SK-N-SH (cell line): Measurements from ENCODE around the gene DVL2. TPM values are rescaled to one million over a fixed set of nuclear protein-coding genes. Genes with fewer than 3 reads are reported as not detected.
A peak's percentile ranks its signal among the peaks of the same experiment; 100 is the strongest.

Experiments
- CTCF ChIA-PET: fragments of 300-600, 350-600 bp; formaldehyde crosslinking; extraction: SDS; loops from one replicate; lab custom pipeline; 2021; lab: Yijun Ruan, JAX
- POLR2A ChIA-PET: fragments of 350-600 bp; sonication (Branson Sonifier 250); formaldehyde crosslinking; extraction: SDS; loops from one replicate; lab custom pipeline; 2020; ENCODE audit warnings: antibody characterized with exemption, inconsistent platforms; lab: Yijun Ruan, JAX
- DNase-seq: peaks from one replicate; pipeline ENCODE4 v3.0.0; 2012
- H2AFZ ChIP-seq: fragments of 200-600 bp; sonication (generic); 2 replicates; pipeline ENCODE4 v1.8.1; 2016; ENCODE audit warnings: antibody characterized with exemption, mild to moderate bottlenecking, low read depth
- H3F3A ChIP-seq: fragments of 200-600 bp; sonication (generic); replicated peaks from 2 replicates; pipeline ENCODE3; 2016; ENCODE audit warnings: antibody characterized with exemption, mild to moderate bottlenecking; ENCODE audit not compliant: insufficient read depth
- H3K27ac ChIP-seq, 2 experiments: fragments of 200-500 bp in 1 of 2; fragments of 200-600 bp in 1 of 2; sonication (Bioruptor generic) in 1 of 2; sonication (generic), shearing (Covaris generic) in 1 of 2; 2 replicates each; pipeline versions ENCODE4 v1.5.1 to v1.6.1; 2014 to 2016; ENCODE audit warnings: low read depth in 2 of 2, inconsistent platforms in 1 of 2, low read length in 1 of 2, mild to moderate bottlenecking in 1 of 2, mixed read lengths in 1 of 2
- H3K27me3 ChIP-seq: fragments of 200-600 bp; sonication (generic), shearing (Covaris generic); 2 replicates; pipeline ENCODE4 v1.6.1; 2016; ENCODE audit warnings: mixed run types; ENCODE audit not compliant: insufficient read depth
- H3K36me3 ChIP-seq, 2 experiments: fragments of 200-500 bp in 1 of 2; fragments of 200-600 bp in 1 of 2; sonication (Bioruptor generic) in 1 of 2; sonication (generic) in 1 of 2; replicated peaks in 1 of 2; 2 replicates each; pipeline versions ENCODE3 to v1.5.1; 2014 to 2016; ENCODE audit warnings: low read length in 1 of 2, mild to moderate bottlenecking in 1 of 2; ENCODE audit not compliant: insufficient read depth in 2 of 2, control insufficient read depth in 1 of 2
- H3K4me1 ChIP-seq, 2 experiments: fragments of 200-500 bp in 1 of 2; fragments of 200-600 bp in 1 of 2; sonication (Bioruptor generic) in 1 of 2; sonication (generic), shearing (Covaris generic) in 1 of 2; 2 replicates each; pipeline versions ENCODE4 v1.5.1 to v1.6.1; 2014 to 2016; ENCODE audit warnings: low read depth in 1 of 2, low read length in 1 of 2, mixed run types in 1 of 2; ENCODE audit not compliant: insufficient read depth in 2 of 2, control insufficient read depth in 1 of 2
- H3K4me2 ChIP-seq: fragments of 200-600 bp; sonication (generic), shearing (Covaris generic); 2 replicates; pipeline ENCODE4 v1.6.1; 2017; ENCODE audit warnings: mixed run types
- H3K4me3 ChIP-seq, 2 experiments: fragments of 200-500 bp in 1 of 2; fragments of 200-600 bp in 1 of 2; sonication (Bioruptor generic) in 1 of 2; sonication (generic), shearing (Covaris generic) in 1 of 2; 2 replicates each; pipeline versions ENCODE4 v1.5.1 to v1.8.1; 2014 to 2016; ENCODE audit warnings: low read depth in 2 of 2, inconsistent platforms in 1 of 2, low read length in 1 of 2, mild to moderate bottlenecking in 1 of 2, mixed read lengths in 1 of 2, moderate library complexity in 1 of 2
- H3K79me2 ChIP-seq: fragments of 200-600 bp; sonication (generic); 2 replicates; pipeline ENCODE4 v1.8.1; 2017; ENCODE audit warnings: mild to moderate bottlenecking; ENCODE audit not compliant: insufficient read depth
- H3K9ac ChIP-seq: fragments of 200-600 bp; sonication (generic); 2 replicates; pipeline ENCODE4 v1.6.1; 2017; ENCODE audit warnings: mixed run types
- H3K9me2 ChIP-seq: fragments of 200-600 bp; sonication (generic); 2 replicates; pipeline ENCODE4 v1.6.1; 2017; ENCODE audit warnings: mixed run types
- H3K9me3 ChIP-seq: fragments of 200-600 bp; sonication (generic); 2 replicates; pipeline ENCODE4 v1.6.1; 2017; ENCODE audit warnings: mixed run types, mild to moderate bottlenecking, moderate library complexity
- H4K20me1 ChIP-seq: fragments of 200-600 bp; sonication (generic); 2 replicates; pipeline ENCODE4 v1.6.1; 2017; ENCODE audit warnings: mild to moderate bottlenecking, mixed run types; ENCODE audit not compliant: insufficient read depth
- FOSL2 ChIP-seq: IDR thresholded peaks from 2 replicates; pipeline ENCODE4 v1.4.0; 2012; ENCODE audit warnings: low read depth, mild to moderate bottlenecking, moderate library complexity, borderline replicate concordance
- FOXJ3 ChIP-seq: sonication (generic); formaldehyde crosslinking; IDR thresholded peaks from 2 replicates; pipeline ENCODE4 v1.5.1; 2020; ENCODE audit warnings: mild to moderate bottlenecking, missing genetic modification reagents
- JUND ChIP-seq: IDR thresholded peaks from 2 replicates; pipeline ENCODE4 v1.4.0; 2012
- MAX ChIP-seq: IDR thresholded peaks from 2 replicates; pipeline ENCODE4 v1.4.0; 2012; ENCODE audit warnings: low read depth
- MEF2A ChIP-seq: IDR thresholded peaks from 2 replicates; pipeline ENCODE4 v1.4.0; 2012; ENCODE audit warnings: low read depth, borderline replicate concordance
- NFIC ChIP-seq: IDR thresholded peaks from 2 replicates; pipeline ENCODE4 v1.4.0; 2012; ENCODE audit warnings: borderline replicate concordance
- PBX3 ChIP-seq: IDR thresholded peaks from 2 replicates; pipeline ENCODE4; 2012
- POLR2AphosphoS5 ChIP-seq: IDR thresholded peaks from 2 replicates; pipeline ENCODE4 v1.6.1; 2012; ENCODE audit warnings: low read depth, low read length
- RAD21 ChIP-seq: IDR thresholded peaks from 2 replicates; pipeline ENCODE4 v1.6.1; 2012; ENCODE audit warnings: mild to moderate bottlenecking, low read length
- RCOR1 ChIP-seq: fragments of 150-350 bp; IDR thresholded peaks from 2 replicates; pipeline ENCODE4 v1.6.1; 2017; ENCODE audit warnings: antibody characterized with exemption, low read length
- SIN3A ChIP-seq: IDR thresholded peaks from 2 replicates; pipeline ENCODE4 v1.6.1; 2012; ENCODE audit warnings: low read depth, mild to moderate bottlenecking, low read length, moderate library complexity, borderline replicate concordance
- SMC3 ChIP-seq: IDR thresholded peaks from 2 replicates; pipeline ENCODE4 v1.6.1; 2012; ENCODE audit warnings: low read depth, low read length, improper control_type of control experiment
- TAF1 ChIP-seq: IDR thresholded peaks from 2 replicates; pipeline ENCODE4 v1.6.1; 2012; ENCODE audit warnings: low read depth, mild to moderate bottlenecking, low read length, moderate library complexity, borderline replicate concordance
- TCF12 ChIP-seq: IDR thresholded peaks from 2 replicates; pipeline ENCODE4 v1.4.0; 2012
- USF2 ChIP-seq: fragments of 150-350 bp; IDR thresholded peaks from 2 replicates; pipeline ENCODE4 v1.6.1; 2017; ENCODE audit warnings: antibody characterized with exemption, low read length, low read depth, borderline replicate concordance
- WGBS: methylation state at CpG from one replicate; pipeline ENCODE4 v1.1.6; 2017; ENCODE audit warnings: low lambda C conversion rate; 5-methylcytosine and 5-hydroxymethylcytosine counted together
- polyA plus RNA-seq, 3 experiments: library from polyadenylated mRNA; depleted of rRNA; stranded (reverse); fragments of >200 nt; gene quantifications; 2 replicates each; pipeline ENCODE4 v1.2.3, GENCODE V29; 2012

Gene DVL2
- polyA plus RNA-seq, 1 of the 3 experiments (the other 2 are of a cell fraction), result 8.3 TPM

DNA sequence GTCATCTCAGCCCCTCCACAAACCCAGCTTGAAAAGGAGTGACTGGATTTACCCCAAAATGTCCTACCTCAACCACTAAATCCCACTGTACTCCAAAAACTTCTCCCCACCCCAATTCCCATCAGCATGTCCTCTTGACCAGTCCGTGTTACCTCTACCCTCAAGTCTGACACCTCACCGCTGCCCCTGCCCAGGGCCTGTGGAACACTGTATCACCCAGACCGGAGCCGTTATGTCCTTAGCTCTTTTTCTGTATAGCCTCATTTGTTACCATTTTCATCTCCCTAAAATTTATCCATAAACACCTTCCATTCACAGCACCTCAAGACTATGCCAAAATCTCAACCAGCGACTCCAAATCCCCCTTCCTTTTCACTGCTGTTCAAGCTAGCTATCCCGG lies 2.5 kb upstream of the DVL2 start:
- WGBS, result 87% methylated on average over 6 of the region's 6 CpGs
- peaks cover 16% of the 10 kb centered on the region for H4K20me1 ChIP-seq
- H2AFZ ChIP-seq, result no peak overlapping the region
- H3K79me2 ChIP-seq, result peaks cover 89% of the 10 kb centered on the region
- H3F3A ChIP-seq, result peaks cover 54% of the 10 kb centered on the region
- H3K9me3 ChIP-seq, result no peaks in the 10 kb centered on the region
- TF ChIP-seq SMC3 (no peak), FOSL2 (no peak), NFIC (no peak), POLR2AphosphoS5 (no peak), MAX (no peak), MEF2A (no peak), TCF12 (no peak), RAD21 (no peak), JUND (no peak), SIN3A (no peak), RCOR1 (no peak)
- H3K27ac ChIP-seq, result peak overlapping the region in 1 of 2 experiments; percentile 75; a peak in 3 of 4 replicates
- H3K9ac ChIP-seq, result no peak overlapping the region
- H3K4me3 ChIP-seq, result peak overlapping the region; percentile 88 to 99; a peak in 2 of 4 replicates
- ChIA-PET POLR2A (no interaction called here), CTCF (interaction anchor here (1.1 to 5.3 kb wide), 7 partner anchors 16 to 192 kb away, joined by 3 to 37 read pairs (median 4); partner anchors contain the start of genes ACADVL, DLG4 and NEURL4)
- no peaks in the 10 kb centered on the region for H3K27me3 ChIP-seq
- peaks cover 45% of the 10 kb centered on the region in 2 experiments for H3K4me1 ChIP-seq
- peaks cover 33 to 40% of the 10 kb centered on the region in 2 experiments for H3K36me3 ChIP-seq
- no peak for DNase-seq
- peak overlapping the region; percentile 84 for H3K4me2 ChIP-seq
- H3K9me2 ChIP-seq, result no peaks in the 10 kb centered on the region

GRCh38 chr17:7235693-7236665 lies 1.7 kb upstream of the DVL2 start:
- peak overlapping the region; percentile 82 to 94; a peak in 3 of 4 replicates for H3K27ac ChIP-seq
- TF ChIP-seq USF2 (no peak), SIN3A (no peak), FOSL2 (peak; percentile 21; the same call in 1 of the 2 replicates), TCF12 (0 out of 2 replicates have a peak, but pooled peaks have one; percentile 29), PBX3 (peak; percentile 51; the same call in 1 of the 2 replicates), JUND (peak; percentile 22; the same call in 1 of the 2 replicates), TAF1 (no peak), FOXJ3 (no peak)
- POLR2A ChIA-PET, result no interaction called here
- no peak overlapping the region for H2AFZ ChIP-seq
- H3K9ac ChIP-seq, result no peak overlapping the region
- DNase-seq, result no peak
- no peak overlapping the region; a peak in 1 of 4 replicates for H3K4me3 ChIP-seq
- peaks cover 89% of the 10 kb centered on the region for H3K79me2 ChIP-seq
- H3F3A ChIP-seq, result peaks cover 46% of the 10 kb centered on the region
- H4K20me1 ChIP-seq, result peaks cover 22% of the 10 kb centered on the region
- CTCF ChIA-PET, result interaction anchor here (1.2 to 5.3 kb wide), 7 partner anchors 16 to 190 kb away, joined by 3 to 37 read pairs (median 4); partner anchors contain the start of genes ACADVL, CTDNEP1, DLG4 and NEURL4
- no peaks in the 10 kb centered on the region for H3K27me3 ChIP-seq
- H3K9me2 ChIP-seq, result no peaks in the 10 kb centered on the region
- H3K4me1 ChIP-seq, result peaks cover 40 to 44% of the 10 kb centered on the region in 2 experiments
- peak overlapping the region; percentile 81; the same call in 1 of the 2 replicates for H3K4me2 ChIP-seq
- H3K36me3 ChIP-seq, result peaks cover 35 to 37% of the 10 kb centered on the region in 2 experiments
- H3K9me3 ChIP-seq, result no peaks in the 10 kb centered on the region
- 84% methylated on average over 20 of the region's 22 CpGs for WGBS
